HuH-7.5 (cell line): ENCODE data around the gene PEX16.
A peak's percentile ranks its signal among the peaks of the same experiment; 100 is the strongest.
"Not testable (repeated sequence)": the region's sequence is repeated elsewhere in the genome, so short reads cannot be mapped to it uniquely, and the experiment has no call there.

Experiments used
- DNase-seq: peaks from one replicate; pipeline ENCODE4 v3.0.0; 2011; ENCODE audit warnings: low spot score

PEX16 gene

DNA sequence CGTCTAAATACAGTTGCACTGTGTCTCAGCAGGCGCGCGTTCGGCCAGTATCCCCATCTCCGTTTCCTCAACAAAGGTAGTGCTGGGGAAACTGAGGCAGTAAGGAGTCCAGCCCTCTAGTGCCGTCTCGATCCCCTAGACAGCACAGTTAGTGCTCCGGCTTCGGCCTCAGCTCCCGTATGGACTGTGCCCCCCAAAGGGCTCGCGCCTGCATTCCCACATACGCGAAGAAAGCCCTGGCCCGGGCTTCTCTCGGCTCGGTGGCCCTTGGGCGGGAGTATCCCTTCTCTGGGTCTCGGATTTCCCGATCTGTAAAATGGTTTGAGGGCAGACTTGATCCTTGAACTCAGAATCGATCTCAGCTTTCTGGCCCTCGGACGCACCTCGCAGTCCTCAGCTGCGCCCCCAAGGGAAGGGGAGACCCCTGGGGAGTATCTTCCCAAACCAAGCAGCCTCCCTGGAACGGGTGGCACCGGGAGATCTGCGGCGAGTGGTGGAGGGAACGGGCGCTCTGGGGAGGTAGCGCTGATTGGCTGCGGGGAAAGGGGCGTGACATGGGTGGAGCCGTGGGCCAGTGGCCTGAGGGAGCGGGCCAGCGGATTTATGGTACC lies 759 bp upstream of the PEX16 start:
- DNase-seq: peak; percentile 95

DNA sequence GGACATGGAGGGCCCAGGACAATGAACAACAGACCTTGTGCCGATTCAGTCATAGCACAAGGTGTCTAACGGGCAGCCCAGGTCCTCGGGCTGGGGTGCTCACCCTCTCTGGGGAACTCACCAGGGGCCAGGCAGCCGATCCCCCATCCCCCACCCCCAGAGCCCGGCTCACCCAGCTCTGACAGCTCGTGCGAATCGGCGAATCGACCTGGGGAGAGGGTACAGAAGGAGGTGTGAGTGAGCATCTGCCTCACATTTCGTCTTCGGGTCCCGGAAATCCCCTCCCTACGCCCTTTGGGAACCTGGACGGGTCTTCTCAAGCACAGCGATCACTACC lies 423 bp downstream of the PEX16 start:
- DNase-seq: no peak

GRCh38 chr11:45915446-45915845 lies 2.2 kb downstream of the PEX16 start:
- no peak for DNase-seq

DNA sequence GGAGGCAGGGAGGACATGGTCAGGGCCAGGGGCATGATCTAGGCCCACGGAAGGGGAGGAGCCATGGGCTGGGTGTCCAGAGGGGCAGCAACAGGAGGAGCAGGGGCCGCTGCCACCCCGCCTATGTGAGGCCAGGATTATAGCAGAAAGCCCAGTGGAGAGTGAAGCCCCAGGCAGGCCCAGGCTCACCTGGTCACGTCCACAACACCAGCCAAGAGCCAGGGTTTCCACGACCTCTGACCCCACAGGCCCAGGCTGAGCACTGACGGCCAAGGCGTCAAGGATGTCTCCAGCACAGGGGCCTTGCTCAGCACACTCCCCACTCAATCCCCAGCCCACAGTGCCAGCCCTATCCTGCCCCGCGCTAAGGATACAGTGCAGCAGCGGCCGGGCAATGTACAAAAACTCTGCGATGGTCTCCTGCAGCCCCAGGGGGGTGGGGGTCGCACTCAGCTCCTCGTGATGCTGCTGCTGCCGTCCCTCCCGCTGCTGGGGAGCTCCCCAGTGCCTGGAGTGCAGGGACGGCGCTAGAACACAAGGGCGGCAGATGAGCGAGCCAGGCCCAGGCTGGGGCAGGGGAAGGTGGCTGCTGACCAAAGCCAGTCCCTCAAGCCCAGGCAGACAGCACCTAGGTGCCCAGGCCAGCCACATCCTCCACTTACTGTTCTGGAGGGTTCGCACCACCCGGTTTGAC lies 3.6 kb downstream of the PEX16 start:
- DNase-seq: no peak

DNA sequence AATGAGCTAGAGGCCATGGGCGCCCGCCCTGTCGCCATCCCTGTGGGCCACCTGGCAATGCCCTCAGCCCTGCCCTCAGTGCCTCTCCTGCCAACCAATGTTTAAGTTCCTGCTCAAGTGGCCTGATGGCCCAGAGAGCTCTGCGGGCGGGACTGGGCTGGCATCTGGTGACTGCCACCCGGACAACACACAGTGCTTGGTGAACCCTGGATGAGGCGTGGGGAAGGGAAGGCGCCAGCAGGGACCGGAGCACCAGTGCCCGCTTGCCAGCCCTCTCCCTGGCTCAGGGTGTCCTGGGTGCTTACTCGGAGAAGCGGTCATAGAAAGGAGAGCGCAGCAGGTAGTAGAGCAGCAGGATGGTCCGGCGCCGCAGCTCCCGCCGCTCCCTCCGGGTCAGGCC lies 4.2 kb downstream of the PEX16 start:
- no peak for DNase-seq

GRCh38 chr11:45910623-45911022 lies 7.1 kb downstream of the PEX16 start:
- DNase-seq: no peak

DNA sequence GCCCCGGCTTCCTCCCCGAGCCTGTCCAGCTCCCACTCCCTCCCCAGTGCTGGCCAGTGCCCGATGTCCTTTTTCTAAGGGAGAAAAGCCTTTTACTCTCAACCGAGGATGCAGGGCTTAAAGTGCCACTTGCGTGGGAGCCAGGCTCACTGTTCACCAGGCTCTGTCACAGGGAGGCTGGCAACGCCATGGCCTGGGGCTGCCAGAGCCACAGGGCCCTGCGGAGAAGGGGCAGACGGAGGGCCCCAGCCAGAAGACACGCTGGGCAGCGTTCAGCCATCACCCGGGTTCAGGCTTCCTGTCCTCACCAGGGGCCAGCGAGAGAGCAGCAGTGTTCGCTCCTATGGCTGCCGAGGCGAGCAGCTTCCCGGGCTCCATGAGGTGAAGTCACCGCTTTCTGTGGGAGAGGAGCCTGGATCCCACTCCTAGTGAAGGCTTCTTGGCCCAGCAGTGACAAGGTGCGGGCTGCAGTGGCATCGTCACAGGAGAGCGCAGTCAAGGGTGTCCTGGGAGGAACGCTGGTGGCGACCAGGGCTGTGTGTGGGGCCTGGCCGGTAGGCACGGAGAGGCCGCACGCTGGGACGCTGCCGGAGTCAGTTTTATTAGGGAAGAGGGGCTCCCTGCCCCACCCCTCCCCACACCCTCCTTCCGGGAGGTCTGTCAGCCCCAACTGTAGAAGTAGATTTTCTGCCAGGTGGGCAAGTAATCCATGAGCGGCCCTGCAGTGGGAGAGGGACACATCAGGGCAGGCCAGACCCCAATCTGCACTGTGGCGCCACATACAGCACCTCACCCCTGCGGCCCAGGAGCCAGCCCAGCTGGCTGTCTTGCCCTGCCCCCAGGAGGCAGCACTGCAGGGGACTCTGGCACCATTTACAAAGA lies 7.8 kb downstream of the PEX16 start:
- DNase-seq: no peak

DNA sequence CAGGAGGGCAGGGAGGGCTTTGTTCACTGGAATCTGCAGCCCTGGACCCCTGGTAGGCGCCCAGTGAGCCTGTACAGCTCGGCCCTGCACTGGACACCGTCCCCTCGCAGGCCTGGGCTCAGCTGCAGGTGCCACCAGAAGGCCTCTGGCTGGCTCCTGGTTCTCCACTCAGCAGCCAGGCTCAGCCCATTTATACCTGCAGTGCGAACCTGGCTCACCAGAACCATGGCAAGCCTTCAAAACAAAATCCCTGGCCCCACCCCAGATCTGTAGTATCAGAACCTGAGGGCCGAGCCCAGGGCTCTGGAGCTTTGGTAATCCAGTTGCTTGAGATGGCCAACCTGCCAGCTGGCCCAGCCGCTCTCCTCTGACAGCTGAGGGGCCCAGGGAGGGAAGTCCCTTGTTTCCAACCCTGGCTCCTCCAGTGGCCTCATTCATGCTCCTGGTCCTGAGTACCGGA lies 9.7 kb downstream of the PEX16 start:
- no peak for DNase-seq

- DNase-seq: no peak
Observed at GRCh38 chr11:45906965-45907611, 10.6 kb downstream of the PEX16 start, which contains the start of gene FREY1. TSS of gene FREY1 (minus strand) at chr11:45907271. CDS start at chr11:45907245, 26 bp downstream.

DNA sequence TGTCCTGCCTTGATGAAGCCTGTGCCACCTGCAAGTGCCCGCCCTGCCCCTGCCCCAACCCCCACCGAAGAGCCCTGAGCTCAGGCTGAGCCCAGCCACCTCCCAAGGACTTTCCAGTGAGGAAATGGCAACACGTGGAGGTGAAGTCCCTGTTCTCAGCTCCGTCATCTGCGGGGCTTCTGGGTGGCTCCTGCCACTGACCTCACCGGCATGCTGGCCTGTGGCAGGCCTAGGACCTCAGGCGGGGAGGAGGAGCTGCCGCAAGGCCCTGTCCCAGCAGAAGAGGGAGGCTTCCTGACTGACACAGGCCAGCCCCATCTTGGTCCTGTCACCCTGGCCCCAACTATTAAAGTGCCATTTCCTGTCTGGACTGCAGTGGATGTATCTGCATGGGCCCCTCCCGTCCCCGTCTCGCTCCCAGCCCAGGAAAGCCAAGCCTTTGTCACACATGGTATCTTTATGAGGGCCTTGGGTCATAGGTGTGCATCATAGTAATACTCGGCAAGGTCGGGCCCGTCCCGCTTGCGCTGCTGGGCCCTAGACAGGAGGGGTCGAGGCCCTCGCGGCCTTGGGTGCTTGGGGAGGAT lies 11.5 kb downstream of the PEX16 start:
- DNase-seq: no peak

DNA sequence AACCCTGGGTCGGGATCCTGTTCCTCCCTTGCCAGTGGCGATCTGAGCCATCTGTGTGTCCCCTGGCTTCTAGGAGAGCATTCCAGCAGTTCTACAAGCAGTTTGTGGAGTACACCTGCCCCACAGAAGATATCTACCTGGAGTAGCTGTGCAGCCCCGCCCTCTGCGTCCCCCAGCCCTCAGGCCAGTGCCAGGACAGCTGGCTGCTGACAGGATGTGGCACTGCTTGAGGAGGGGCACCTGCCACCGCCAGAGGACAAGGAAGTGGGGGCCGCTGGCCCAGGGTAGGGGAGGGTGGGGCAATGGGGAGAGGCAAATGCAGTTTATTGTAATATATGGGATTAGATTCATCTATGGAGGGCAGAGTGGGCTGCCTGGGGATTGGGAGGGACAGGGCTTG lies 12.1 kb downstream of the PEX16 start:
- not testable (repeated sequence) for DNase-seq

- DNase-seq: no peak
Observed at GRCh38 chr11:45905095-45905494, 12.6 kb downstream of the PEX16 start.

GRCh38 chr11:45904309-45904915 lies 13.3 kb downstream of the PEX16 start:
- DNase-seq: no peak

GRCh38 chr11:45902452-45903380 lies 15.0 kb downstream of the PEX16 start:
- no peak for DNase-seq

DNA sequence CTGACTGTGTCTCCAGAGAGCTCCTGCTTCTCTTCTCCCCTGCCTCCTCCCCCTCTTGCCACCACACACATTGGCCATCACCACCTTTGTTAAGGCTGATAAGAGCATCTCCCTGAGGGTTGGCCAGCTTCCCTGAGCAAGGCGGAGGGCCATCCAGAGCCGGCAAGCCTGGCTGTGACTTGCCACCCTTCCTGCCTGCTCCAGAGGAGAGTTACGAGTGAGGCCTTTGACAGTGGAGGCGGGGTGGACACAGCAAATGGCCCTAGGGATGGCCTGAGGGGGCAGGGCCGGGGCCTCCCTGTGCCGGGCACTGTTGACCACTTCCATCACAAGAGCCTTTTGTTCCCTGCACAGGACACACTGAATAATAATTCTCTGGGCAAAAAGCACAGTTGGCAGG lies 16.1 kb downstream of the PEX16 start:
- DNase-seq: no peak

DNA sequence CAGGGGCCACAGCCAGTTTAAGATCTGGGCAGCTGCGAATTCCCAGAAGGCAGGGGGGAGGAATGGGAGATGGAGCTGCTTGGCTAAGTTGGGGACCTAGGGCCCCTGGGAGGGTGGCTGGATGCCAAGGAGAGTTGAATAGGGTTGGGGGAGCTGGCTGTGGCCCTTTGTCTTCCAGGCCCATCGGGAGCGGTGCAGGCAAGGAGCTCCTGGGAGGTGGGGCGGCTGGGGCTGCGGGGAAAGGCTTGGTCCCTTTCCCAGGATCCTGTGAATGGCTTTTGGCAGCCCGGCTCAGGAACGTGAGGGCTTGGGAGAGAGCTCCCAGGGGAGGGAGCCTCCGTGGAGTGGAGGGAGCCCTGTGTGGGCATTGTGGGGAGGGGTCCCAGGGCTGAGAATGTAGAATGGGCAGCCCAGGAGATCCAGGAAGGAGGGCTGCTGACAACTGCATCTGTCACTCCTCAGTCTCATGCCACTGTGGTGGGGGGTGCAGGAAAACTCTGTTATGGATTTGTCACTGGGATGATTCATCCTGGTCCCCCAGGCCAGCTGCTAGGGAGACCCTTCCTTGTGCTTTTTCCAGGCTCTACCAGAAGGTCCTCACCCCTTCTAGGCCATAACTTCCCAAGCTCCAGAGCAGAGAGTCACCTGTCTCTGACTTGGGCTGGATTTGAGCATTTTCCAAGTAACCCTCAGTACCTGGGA lies 16.6 kb downstream of the PEX16 start:
- DNase-seq: no peak

DNA sequence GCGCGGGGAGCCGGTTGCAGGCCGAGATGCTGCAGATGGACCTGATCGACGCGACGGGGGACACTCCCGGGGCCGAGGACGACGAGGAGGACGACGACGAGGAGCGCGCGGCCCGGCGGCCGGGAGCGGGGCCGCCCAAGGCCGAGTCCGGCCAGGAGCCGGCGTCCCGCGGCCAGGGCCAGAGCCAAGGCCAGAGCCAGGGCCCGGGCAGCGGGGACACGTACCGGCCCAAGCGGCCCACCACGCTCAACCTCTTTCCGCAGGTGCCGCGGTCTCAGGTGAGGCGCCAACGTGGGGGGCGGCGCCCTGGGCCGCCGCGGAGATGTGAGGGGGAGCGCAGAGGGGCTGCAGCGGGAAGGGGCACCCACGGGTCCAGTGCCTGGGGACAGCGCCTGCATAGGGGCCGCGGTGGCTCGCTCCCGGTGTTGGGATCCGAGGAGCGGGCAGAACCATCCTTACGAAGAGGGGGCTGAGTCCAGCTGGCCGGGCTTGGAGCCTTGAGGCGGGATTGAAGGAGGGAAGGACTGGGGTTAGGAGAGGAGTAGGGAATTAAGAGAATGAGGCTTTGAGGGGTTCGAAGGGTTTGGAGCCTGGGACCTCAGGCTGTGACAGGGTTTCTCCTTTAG lies 17.4 kb downstream of the PEX16 start:
- DNase-seq: not testable (repeated sequence)

DNA sequence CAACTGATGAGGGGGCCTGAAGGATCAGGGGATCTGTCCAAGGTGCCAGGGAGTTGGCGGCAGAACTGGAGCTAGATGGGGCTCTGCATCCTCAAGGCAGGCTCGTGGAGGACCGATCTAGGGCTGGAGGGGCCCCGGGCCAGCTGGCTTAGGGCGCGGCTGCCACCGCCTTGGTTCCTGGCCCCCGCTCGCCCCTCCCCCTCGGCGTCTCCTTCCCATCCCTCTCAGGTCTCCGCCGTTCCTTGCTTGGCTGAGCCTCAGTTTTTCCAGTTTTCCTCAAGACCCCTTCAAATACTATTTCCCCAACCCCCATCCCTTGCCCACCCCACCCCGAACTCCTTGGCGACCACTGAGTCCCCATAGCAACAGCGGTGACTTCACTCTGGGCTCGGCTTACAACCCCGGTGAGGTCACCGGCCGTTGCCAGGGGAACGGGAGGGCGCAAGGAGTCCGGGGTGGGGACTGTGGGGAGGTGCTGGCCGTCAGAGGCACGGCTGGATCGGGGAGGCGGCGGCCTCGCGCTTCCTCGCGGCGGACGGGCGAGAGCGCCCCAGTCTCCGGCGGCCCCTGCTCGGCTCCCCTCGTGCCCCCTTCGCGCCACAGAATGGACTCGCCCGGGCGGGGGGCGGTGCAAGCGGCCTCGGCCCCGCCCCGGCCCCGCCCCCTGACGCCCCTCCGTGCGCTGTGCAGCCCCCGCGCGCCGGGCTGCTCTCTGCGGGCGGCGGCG lies 18.1 kb downstream of the PEX16 start:
- peak; percentile 90 for DNase-seq

GRCh38 chr11:45899086-45899447 lies 18.6 kb downstream of the PEX16 start:
- no peak for DNase-seq
